Ascending aorta (tissue), 2 donors: ENCODE data around the gene CADM3. TPM values are rescaled to one million over a fixed set of nuclear protein-coding genes. Genes with fewer than 3 reads are reported as not detected.

ENCODE experiments used
- DNase-seq, 2 donors: peaks; one replicate each; pipeline ENCODE4 v3.0.0-alpha.2; 2019; ENCODE audit warnings: low spot score in 2 of 2
- H3K27ac ChIP-seq, 2 donors: fragments of 200-600 bp; sonication (generic); one replicate each; pipeline ENCODE4 v1.5.1; 2016 to 2017; ENCODE audit warnings: mild to moderate bottlenecking in 1 of 2
- H3K27me3 ChIP-seq: fragments of 200-600 bp; sonication (generic); one replicate; pipeline ENCODE4 v1.5.1; 2017
- H3K36me3 ChIP-seq, 2 donors: fragments of 200-600 bp; sonication (generic); one replicate each; pipeline ENCODE4 v1.5.1; 2016
- H3K4me1 ChIP-seq, 2 donors: fragments of 200-600 bp; sonication (generic); one replicate each; pipeline ENCODE4 v1.5.1; 2016 to 2017; ENCODE audit warnings: mild to moderate bottlenecking in 1 of 2
- H3K4me3 ChIP-seq, 2 donors: fragments of 200-600 bp; sonication (generic); one replicate each; pipeline ENCODE4 v1.5.1; 2016 to 2017; ENCODE audit warnings: mild to moderate bottlenecking in 1 of 2
- H3K9me3 ChIP-seq, 2 donors: fragments of 200-600 bp; sonication (generic); one replicate each; pipeline ENCODE4 v1.5.1; 2016
- CTCF ChIP-seq, 3 experiments: fragments of 200-600 bp in 2 of 3; fragments of 450-650 bp in 1 of 3; sonication (generic) in 2 of 3; IDR thresholded peaks; one replicate each; pipeline ENCODE4 v1.5.1; 2016 to 2019; ENCODE audit warnings: antibody characterized with exemption in 3 of 3, mild to moderate bottlenecking in 1 of 3, moderate library complexity in 1 of 3
- intact Hi-C: fragments of 100-400 bp; cut with DNase I; formaldehyde crosslinking; loops from one replicate; pipeline ENCODE4 v1.15.1; 2023
- total RNA-seq: library from RNA; depleted of rRNA; stranded (reverse); fragments of >200 nt; gene quantifications from one replicate; pipeline ENCODE4 v1.1.0, GENCODE V29; 2016

Gene CADM3
- total RNA-seq, 1 donor from 2014 or later: 7.0 TPM

DNA sequence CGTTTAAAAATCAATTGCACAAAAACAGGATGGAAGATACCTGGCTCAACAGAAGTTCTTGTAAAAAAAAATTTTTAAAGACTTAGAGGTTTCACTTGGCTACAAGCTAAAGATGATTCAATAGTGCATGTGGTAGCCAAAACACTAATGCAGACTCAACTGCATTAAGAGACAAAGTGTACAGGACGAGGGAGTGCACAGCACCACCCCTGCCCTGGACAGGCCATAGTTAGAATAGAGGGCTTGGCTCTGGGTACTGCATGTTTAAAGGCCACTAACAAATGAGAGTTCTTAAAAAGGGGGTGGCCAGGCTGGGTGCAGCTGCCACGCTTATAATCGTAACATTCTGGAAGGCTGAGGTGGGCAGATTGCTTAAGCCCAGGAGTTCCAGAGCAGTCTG, 41.2 kb downstream of the CADM3 start:
- H3K27me3 ChIP-seq: no peaks in the 10 kb centered on the region
- H3K36me3 ChIP-seq: no peaks in the 10 kb centered on the region
- H3K9me3 ChIP-seq: no peaks in the 10 kb centered on the region
- no peaks in the 10 kb centered on the region for H3K4me1 ChIP-seq
- no peak for TF ChIP-seq CTCF (IDR thresholded peaks at IDR 0.05)
- no peak overlapping the region for H3K4me3 ChIP-seq
- H3K27ac ChIP-seq: no peak overlapping the region
- DNase-seq: no peak
- intact Hi-C loops: no loop called here

DNA sequence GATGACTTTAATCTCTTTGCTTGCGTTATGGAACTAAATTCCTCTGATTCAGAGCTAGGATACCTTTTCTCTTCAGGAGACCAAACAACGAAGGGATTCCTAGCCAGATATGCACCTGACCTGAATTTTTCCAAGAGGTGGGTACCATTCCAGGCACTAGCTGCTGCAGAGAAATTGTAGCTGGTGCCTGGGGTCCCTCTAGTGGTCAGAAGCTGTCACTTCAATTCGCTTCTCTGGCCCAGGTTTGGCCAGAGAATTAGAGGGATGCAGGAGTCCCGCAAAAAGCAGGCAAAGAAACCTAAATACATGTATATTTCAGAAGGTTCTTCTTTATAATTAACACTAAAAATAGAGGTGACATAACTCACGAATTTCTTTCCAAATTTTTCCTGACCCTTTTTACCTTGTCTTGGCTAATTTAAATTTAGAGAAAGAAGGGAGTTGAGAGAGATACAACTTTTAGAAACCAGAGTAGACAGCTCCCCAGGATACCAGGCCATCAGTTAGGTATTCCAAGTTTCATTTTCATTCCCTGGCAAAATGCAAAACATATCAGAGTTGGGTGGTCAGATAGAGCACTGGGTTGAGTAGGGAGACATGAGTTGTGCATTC, 42.8 kb downstream of the CADM3 start:
- Histone ChIP-seq H3K36me3 (no peaks in the 10 kb centered on the region), H3K27me3 (no peaks in the 10 kb centered on the region), H3K9me3 (no peaks in the 10 kb centered on the region), H3K4me1 (no peaks in the 10 kb centered on the region), H3K4me3 (no peak overlapping the region), H3K27ac (no peak overlapping the region)
- intact Hi-C loops: no loop called here
- TF ChIP-seq CTCF (IDR thresholded peaks at IDR 0.05): peak; percentile 51 to 82 (median 77)
- DNase-seq: no peak

DNA sequence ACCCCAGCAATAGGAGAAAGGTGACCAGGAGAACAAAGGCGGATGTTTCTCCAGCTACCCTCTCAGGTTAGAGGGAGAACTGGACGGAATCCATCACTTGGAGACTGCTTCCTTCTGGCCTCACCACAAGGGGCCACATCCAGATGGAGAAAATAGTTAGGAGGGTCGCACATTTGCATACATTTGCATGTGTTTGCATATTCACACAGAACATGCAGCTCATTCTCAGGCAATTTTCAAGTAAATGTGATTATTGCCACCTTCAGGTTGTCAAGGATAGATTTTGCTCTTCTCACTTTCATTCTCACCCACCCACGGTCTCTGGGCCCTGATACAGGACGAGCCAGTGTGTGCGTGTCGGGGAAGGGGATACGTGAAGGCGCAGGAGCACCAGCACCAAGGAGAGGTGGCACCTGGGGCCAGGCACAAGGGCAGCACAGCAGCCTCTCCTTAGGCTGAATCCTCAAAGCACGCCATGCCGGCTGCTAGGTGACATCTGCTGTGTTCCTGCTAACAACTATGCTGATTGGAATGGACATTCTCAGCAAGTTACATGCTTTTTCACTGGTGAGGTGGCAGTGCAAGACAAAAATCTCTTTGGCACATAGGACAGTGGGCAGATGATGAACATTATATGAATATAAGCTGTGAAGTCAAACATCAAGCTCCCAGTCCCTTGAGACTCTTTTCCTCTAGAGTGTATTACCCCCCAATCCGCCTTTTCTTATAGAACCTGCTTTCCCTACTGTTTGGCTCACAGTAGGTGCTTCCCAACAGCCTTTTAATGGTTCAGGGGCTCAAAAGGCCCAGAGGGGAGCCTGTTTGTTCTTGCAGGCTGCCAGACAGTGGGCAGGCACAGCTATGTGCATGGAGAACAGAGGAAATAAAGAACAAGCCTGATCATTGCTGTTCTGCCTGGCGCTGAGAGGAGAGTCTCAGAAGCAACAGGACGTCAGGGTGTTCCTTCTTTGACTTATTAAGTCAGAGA, 47.5 kb downstream of the CADM3 start:
- TF ChIP-seq CTCF (IDR thresholded peaks at IDR 0.05): no peak
- H3K27ac ChIP-seq: no peak overlapping the region
- no peaks in the 10 kb centered on the region for H3K27me3 ChIP-seq
- H3K4me3 ChIP-seq: no peak overlapping the region
- H3K36me3 ChIP-seq: no peaks in the 10 kb centered on the region
- H3K4me1 ChIP-seq: no peaks in the 10 kb centered on the region
- no peaks in the 10 kb centered on the region for H3K9me3 ChIP-seq
- DNase-seq: no peak
- intact Hi-C loops: no loop called here

- no peaks in the 10 kb centered on the region for H3K4me1 ChIP-seq
- no peak for DNase-seq
- no peak overlapping the region for H3K27ac ChIP-seq
- H3K4me3 ChIP-seq: no peak overlapping the region
- H3K36me3 ChIP-seq: no peaks in the 10 kb centered on the region
- H3K9me3 ChIP-seq: no peaks in the 10 kb centered on the region
- intact Hi-C loops: no loop called here
- TF ChIP-seq CTCF (IDR thresholded peaks at IDR 0.05): no peak
- H3K27me3 ChIP-seq: no peaks in the 10 kb centered on the region
These were observed 50.9 kb downstream of the CADM3 start for GRCh38 chr1:159222075-159222865.

DNA sequence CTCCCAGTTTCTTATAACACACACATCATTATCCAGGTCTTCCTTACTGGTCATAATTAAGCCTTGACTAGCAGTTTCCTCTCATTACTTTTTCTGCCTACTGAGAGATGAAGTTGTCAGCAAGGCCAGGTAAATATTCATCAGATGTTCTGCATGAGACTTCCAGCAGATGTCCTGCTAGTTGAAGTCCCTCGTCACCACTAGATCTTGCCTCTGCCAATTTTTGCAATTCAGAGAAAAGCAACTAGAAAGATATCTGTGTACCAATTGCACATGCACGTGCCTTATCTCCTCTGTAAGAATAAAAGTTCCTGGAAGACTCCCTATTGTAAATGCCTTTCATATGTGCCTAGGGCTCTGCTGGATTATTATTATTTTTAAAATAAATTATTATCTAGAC, 51.6 kb downstream of the CADM3 start:
- Histone ChIP-seq H3K4me1 (no peaks in the 10 kb centered on the region), H3K9me3 (no peaks in the 10 kb centered on the region), H3K27ac (no peak overlapping the region), H3K36me3 (no peaks in the 10 kb centered on the region), H3K27me3 (no peaks in the 10 kb centered on the region), H3K4me3 (no peak overlapping the region)
- TF ChIP-seq CTCF (IDR thresholded peaks at IDR 0.05): no peak
- no peak for DNase-seq
- intact Hi-C loops: no loop called here
